Panc1 (cell line): ENCODE measurements around the gene SLC22A23.

Experiments used
- CTCF ChIP-seq: fragments of 450-650 bp; IDR thresholded peaks from 2 replicates; pipeline ENCODE4 v1.5.1; 2017; ENCODE audit warnings: mild to moderate bottlenecking
- POLR2AphosphoS5 ChIP-seq: IDR thresholded peaks from 2 replicates; pipeline ENCODE4 v1.6.1; 2012; ENCODE audit warnings: mild to moderate bottlenecking, low read depth, low read length, moderate library complexity

GRCh38 chr6:3421143-3421542, 35.7 kb downstream of the SLC22A23 start:
- TF ChIP-seq CTCF (no peak), POLR2AphosphoS5 (no peak)
